GM12878 (cell line): Measurements from ENCODE around the gene SPATS2L. TPM values are rescaled to one million over a fixed set of nuclear protein-coding genes. Genes with fewer than 3 reads are reported as not detected.

Source experiments
- ATAC-seq: fragments of 200-7000 bp; cut with Tn5 transposase; 3 replicates; pipeline ENCODE4 v1.9.1; 2020; ENCODE audit warnings: mild to moderate bottlenecking, moderate library complexity
- BruUV-seq: library from RNA; stranded (reverse); fragments of 400-500 nt; replicated peaks from 2 replicates; lab custom pipeline; 2021; lab: Mats Ljungman, UMichigan
- CTCF ChIA-PET: fragments of 300-600 bp; sonication (Branson Sonifier 250); formaldehyde crosslinking; extraction: SDS; loops from one replicate; lab custom pipeline; 2021; ENCODE audit warnings: inconsistent platforms; lab: Yijun Ruan, JAX
- POLR2A ChIA-PET: fragments of 350-600 bp; formaldehyde crosslinking; extraction: SDS; loops from one replicate; lab custom pipeline; 2021; ENCODE audit warnings: inconsistent platforms; lab: Charles Lee
- RAD21 ChIA-PET: fragments of 300-600 bp; sonication (Branson Sonifier 250); formaldehyde crosslinking; loops from one replicate; lab custom pipeline; 2023; ENCODE audit warnings: antibody characterized with exemption; ENCODE audit not compliant: unreplicated experiment; lab: Charles Lee
- SMC1A ChIA-PET: fragments of 300-600 bp; sonication (Branson Sonifier 250); formaldehyde crosslinking; loops from one replicate; lab custom pipeline; 2023; ENCODE audit not compliant: unreplicated experiment, uncharacterized antibody; lab: Charles Lee
- DNase-seq: peaks from one replicate; pipeline ENCODE4 v3.0.0-alpha.2; 2011; ENCODE audit warnings: low read depth, low spot score
- FAIRE-seq: peaks from 3 replicates; lab custom pipeline; 2011; peaks lifted over from hg19 to GRCh38; lab: Jason Lieb, UNC
- H2AFZ ChIP-seq: 2 replicates; pipeline ENCODE4 v1.6.0; 2011; ENCODE audit warnings: low read depth, low read length, control low read depth; ENCODE audit not compliant: control insufficient read depth
- H3K27ac ChIP-seq: 2 replicates; pipeline ENCODE4 v1.5.1; 2011; ENCODE audit warnings: control low read depth; ENCODE audit not compliant: control insufficient read depth, insufficient read depth
- H3K27me3 ChIP-seq, 2 experiments: replicated peaks in 1 of 2; 2 replicates each; pipeline versions ENCODE4 v1.6.0 to v1.6.1; 2011; ENCODE audit warnings: low read length in 1 of 2; ENCODE audit not compliant: control insufficient read depth in 2 of 2, insufficient read depth in 2 of 2
- H3K36me3 ChIP-seq, 2 experiments: 2 replicates each; pipeline ENCODE4 v1.5.1; 2011; ENCODE audit warnings: low read length in 1 of 2; ENCODE audit not compliant: control insufficient read depth in 2 of 2, insufficient read depth in 2 of 2
- H3K4me1 ChIP-seq: 2 replicates; pipeline ENCODE4 v1.6.1; 2011; ENCODE audit warnings: mild to moderate bottlenecking, low read length, moderate library complexity, mixed read lengths; ENCODE audit not compliant: control insufficient read depth, insufficient read depth
- H3K4me2 ChIP-seq: 2 replicates; pipeline ENCODE4 v1.6.0; 2011; ENCODE audit warnings: control low read depth; ENCODE audit not compliant: control insufficient read depth, insufficient read depth
- H3K4me3 ChIP-seq: fragments of 200-600 bp; sonication (generic); 2 replicates; pipeline ENCODE4 v1.5.1; 2016
- H3K79me2 ChIP-seq: 2 replicates; pipeline ENCODE4 v1.6.0; 2011; ENCODE audit warnings: low read length; ENCODE audit not compliant: control insufficient read depth, insufficient read depth
- H3K9ac ChIP-seq: 2 replicates; pipeline ENCODE4 v1.8.0; 2011; ENCODE audit warnings: low read length, control low read depth, mixed read lengths; ENCODE audit not compliant: control insufficient read depth, insufficient read depth
- H3K9me3 ChIP-seq: replicated peaks from 3 replicates; pipeline ENCODE4 v1.5.1; 2011; ENCODE audit warnings: mild to moderate bottlenecking, low read length; ENCODE audit not compliant: control insufficient read depth, insufficient read depth
- H4K20me1 ChIP-seq: 2 replicates; pipeline ENCODE4 v1.6.0; 2011; ENCODE audit not compliant: control insufficient read depth, insufficient read depth
- BCL3 ChIP-seq: IDR thresholded peaks from 2 replicates; pipeline ENCODE4 v1.6.1; 2011; ENCODE audit warnings: borderline replicate concordance, low read depth, mild to moderate bottlenecking, moderate library complexity, low read length; ENCODE audit not compliant: insufficient read depth, poor library complexity, severe bottlenecking
- CBX3 ChIP-seq: fragments of 200-600 bp; sonication (generic); IDR thresholded peaks from 2 replicates; pipeline ENCODE4 v1.6.1; 2016; ENCODE audit warnings: low read depth, borderline replicate concordance
- DPF2 ChIP-seq: fragments of 450-650 bp; IDR thresholded peaks from 2 replicates; pipeline ENCODE4 v1.6.1; 2017; ENCODE audit warnings: mild to moderate bottlenecking
- E4F1 ChIP-seq: fragments of 450-650 bp; IDR thresholded peaks from 2 replicates; pipeline ENCODE4 v1.6.1; 2018; ENCODE audit warnings: borderline replicate concordance, mild to moderate bottlenecking; ENCODE audit not compliant: partially characterized antibody
- MEF2B ChIP-seq: fragments of 450-650 bp; IDR thresholded peaks from 2 replicates; pipeline ENCODE4 v1.6.1; 2018; ENCODE audit warnings: mild to moderate bottlenecking, moderate library complexity; ENCODE audit not compliant: partially characterized antibody, poor library complexity, severe bottlenecking
- MLLT1 ChIP-seq: fragments of 450-650 bp; IDR thresholded peaks from 2 replicates; pipeline ENCODE4 v1.6.1; 2016; ENCODE audit warnings: mild to moderate bottlenecking
- PRDM15 ChIP-seq: fragments of 450-650 bp; formaldehyde crosslinking; IDR thresholded peaks from 2 replicates; pipeline ENCODE4 v1.4.0; 2020; ENCODE audit warnings: mild to moderate bottlenecking, moderate library complexity
- RELB ChIP-seq: fragments of 450-650 bp; IDR thresholded peaks from 2 replicates; pipeline ENCODE4 v1.6.1; 2017; ENCODE audit warnings: low read depth, mild to moderate bottlenecking, moderate library complexity
- SIN3A ChIP-seq: IDR thresholded peaks from 2 replicates; pipeline ENCODE4 v1.6.1; 2012; ENCODE audit warnings: low read depth, low read length, improper control_type of control experiment
- SPI1 ChIP-seq: IDR thresholded peaks from 2 replicates; pipeline ENCODE4 v1.6.1; 2011; ENCODE audit warnings: low read depth, mild to moderate bottlenecking, low read length, moderate library complexity, borderline replicate concordance; ENCODE audit not compliant: insufficient read depth
- ZSCAN29 ChIP-seq: fragments of 450-650 bp; IDR thresholded peaks from 2 replicates; pipeline ENCODE4 v1.6.1; 2017; ENCODE audit warnings: mild to moderate bottlenecking, moderate library complexity
- in situ Hi-C: fragments of 300-500 bp; cut with MboI; formaldehyde crosslinking; loops from 9 replicates; pipeline ENCODE4 v1.14.3; 2018; ENCODE audit warnings: mixed read lengths
- intact Hi-C: fragments of 100-400 bp; cut with micrococcal nuclease; formaldehyde crosslinking; loops from one replicate; pipeline ENCODE4 v1.14.2; 2022; ENCODE audit not compliant: unreplicated experiment
- polyA plus RNA-seq, 11 experiments: library from polyadenylated mRNA; depleted of rRNA in 4 of 11; unstranded in 6 of 11; stranded (reverse) in 5 of 11; fragments of >200 nt; fragmentation: Nextera tagmentation in 4 of 11; fragmentation: Illumina TruSeq in 1 of 11; extraction: Ambion mirVana in 4 of 11; extraction: Trizol in 1 of 11; gene quantifications; 1 replicate in 1 of 11; 2 replicates in 10 of 11; pipeline versions ENCODE4 v1.2.1 to v1.2.3, GENCODE V29; 2011 to 2016; ENCODE audit warnings: inconsistent platforms in 2 of 11, missing spikeins in 2 of 11, low read depth in 1 of 11
- total RNA-seq, 4 experiments: library from RNA; depleted of rRNA in 3 of 4; stranded (reverse); fragments of >200 nt in 3 of 4; fragmentation: Illumina TruSeq in 1 of 4; extraction: Trizol in 1 of 4; gene quantifications; 2 replicates each; pipeline versions ENCODE4 v1.2.1 to v1.2.3, GENCODE V29; 2013 to 2021

Gene SPATS2L
- total and polyA plus RNA-seq, 10 of the 15 experiments (the other 5 are each of a cell fraction or from before 2014, with no cell fraction given) = 5.2 to 30.0 (median 20.1) TPM

- H3K79me2 ChIP-seq = no peaks in the 10 kb centered on the region
- no peak overlapping the region for H3K27ac ChIP-seq
- H3K9ac ChIP-seq = no peak overlapping the region
- CTCF ChIA-PET = interaction anchor here (0.6 to 2.4 kb wide), 5 partner anchors 7 to 17 kb away, joined by 3 to 14 read pairs (median 3); partner anchors contain the start of gene KCTD18
- H3K27me3 ChIP-seq = no peaks in the 10 kb centered on the region
- FAIRE-seq (no peak), ATAC-seq (no peak), DNase-seq (no peak)
- no peak overlapping the region for H3K4me2 ChIP-seq
- POLR2A ChIA-PET = no interaction called here
- no peaks in the 10 kb centered on the region for H3K4me1 ChIP-seq
- TF ChIP-seq ZSCAN29 = no peak
- no peak for TF ChIP-seq E4F1
- no peak for TF ChIP-seq DPF2
- no peak for TF ChIP-seq RELB
- TF ChIP-seq SIN3A = no peak
- TF ChIP-seq SPI1 = no peak
- no peak for TF ChIP-seq CBX3
- TF ChIP-seq BCL3 = no peak
- TF ChIP-seq MEF2B = no peak
- no peak for TF ChIP-seq MLLT1
- no peak for TF ChIP-seq PRDM15
- H4K20me1 ChIP-seq = no peaks in the 10 kb centered on the region
- no peak overlapping the region for H3K4me3 ChIP-seq
- H2AFZ ChIP-seq = no peak overlapping the region
- H3K9me3 ChIP-seq = no peaks in the 10 kb centered on the region; the same call in 1 of the 3 replicates
- SMC1A ChIA-PET = interaction anchor here (1.2 to 2.3 kb wide), 3 partner anchors 8 to 11 kb away, joined by 3 to 23 read pairs (median 5); no protein-coding TSS in a partner anchor
- BruUV-seq = no TSS peak
- intact Hi-C loops (no loop called here), in situ Hi-C loops (no loop called here)
- RAD21 ChIA-PET = interaction anchor here (1.4 kb wide), 1 partner anchor 8 kb away, joined by 4 read pairs; no protein-coding TSS in a partner anchor
- H3K36me3 ChIP-seq = peaks cover 0 to 18% of the 10 kb centered on the region in 2 experiments
Observed at GRCh38 chr2:200492656-200493055, 186.2 kb downstream of the SPATS2L start.
